Left lung (tissue), 10 donors: ENCODE measurements around the gene CXCL5. TPM values are rescaled to one million over a fixed set of nuclear protein-coding genes. Genes with fewer than 3 reads are reported as not detected.

ENCODE experiments used
- ATAC-seq: fragments of 200-7000 bp; cut with Tn5 transposase; one replicate; pipeline ENCODE4 v1.9.1; 2020; ENCODE audit warnings: moderate library complexity
- DNase-seq, 4 donors: peaks; one replicate each; pipeline ENCODE4 v3.0.0-alpha.2; 2013 to 2020
- H3K27ac ChIP-seq, 2 donors: fragments of 200-600 bp; sonication (generic) in 1 of 2; one replicate each; pipeline versions ENCODE4 v1.5.0 to v1.8.0; 2020 to 2021
- H3K27me3 ChIP-seq, 2 donors: fragments of 200-600 bp; sonication (generic) in 1 of 2; one replicate each; pipeline versions ENCODE4 v1.5.0 to v1.8.0; 2020 to 2021
- H3K36me3 ChIP-seq, 2 donors: fragments of 200-600 bp; sonication (generic) in 1 of 2; one replicate each; pipeline versions ENCODE4 v1.5.0 to v1.8.0; 2020 to 2021
- H3K4me1 ChIP-seq, 2 donors: fragments of 200-600 bp; one replicate each; pipeline ENCODE4 v1.8.0; 2021
- H3K4me3 ChIP-seq, 2 donors: fragments of 200-600 bp; sonication (generic) in 1 of 2; one replicate each; pipeline versions ENCODE4 v1.5.0 to v1.8.0; 2020 to 2021; ENCODE audit warnings: mild to moderate bottlenecking in 1 of 2
- H3K9me3 ChIP-seq, 2 donors: fragments of 200-600 bp; sonication (generic) in 1 of 2; one replicate each; pipeline versions ENCODE4 v1.5.0 to v1.8.0; 2020 to 2021
- intact Hi-C, 2 donors: fragments of 100-400 bp; cut with DNase I; formaldehyde crosslinking; loops; one replicate each; pipeline versions ENCODE4 v1.11.2 to v1.14.2; 2022
- polyA plus RNA-seq, 6 donors: library from polyadenylated mRNA; unstranded; fragments of 120-200 nt; gene quantifications; one replicate each; pipeline ENCODE4 v1.2.1, GENCODE V29; 2013; ENCODE audit not compliant: insufficient read length in 6 of 6
- total RNA-seq, 2 donors: library from RNA; stranded (reverse); fragmentation: NEBNext Ultra II Directional; extraction: Animal tissue kit (Norgen Biotek cat#: 25700); gene quantifications; one replicate each; pipeline ENCODE4 v1.2.1, GENCODE V29; 2021
- TF ChIP-seq, protein P1 (sequence below), 2 donors: fragments of 200-600 bp; sonication (generic) in 1 of 2; IDR thresholded peaks; one replicate each; pipeline versions ENCODE4 v1.5.0 to v1.8.0; 2021; ENCODE audit warnings: antibody characterized with exemption in 2 of 2
- donor health status: DM: no; HTN: yes; CAD: no.
- donor health status: DM: no; HTN: no; CAD: no.

The CXCL5 gene
- total and polyA plus RNA-seq, 8 donors, result 0.14 to 35.0 (median 0.26) TPM

DNA sequence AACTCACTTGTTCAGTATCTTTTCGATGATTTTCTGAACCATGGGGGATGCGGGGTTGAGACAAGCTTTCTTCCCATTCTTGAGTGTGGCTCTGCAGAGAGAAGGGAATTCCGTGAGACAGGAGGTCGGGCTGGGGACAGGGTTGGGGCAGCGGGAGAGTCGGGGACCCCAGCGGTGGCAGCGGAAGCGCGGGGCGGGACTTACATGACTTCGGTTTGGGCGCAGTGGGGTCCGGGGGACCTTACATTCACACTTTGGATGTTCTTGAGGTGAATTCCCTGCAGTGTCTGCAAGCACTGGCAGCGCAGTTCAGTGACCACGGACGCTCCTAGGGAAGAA is 39.6 kb upstream of the CXCL5 start:
- Histone ChIP-seq H3K27ac (peak overlapping the region; percentile 75 to 76), H3K9me3 (no peaks in the 10 kb centered on the region), H3K36me3 (no peaks in the 10 kb centered on the region), H3K4me1 (peaks cover 0 to 17% of the 10 kb centered on the region in 2 donors), H3K27me3 (no peaks in the 10 kb centered on the region), H3K4me3 (peak overlapping the region; percentile 50 to 65)
- ATAC-seq (peak; percentile 1), DNase-seq (peak in 1 of 4 donors; percentile 81)
- TF ChIP-seq, protein P1, sequence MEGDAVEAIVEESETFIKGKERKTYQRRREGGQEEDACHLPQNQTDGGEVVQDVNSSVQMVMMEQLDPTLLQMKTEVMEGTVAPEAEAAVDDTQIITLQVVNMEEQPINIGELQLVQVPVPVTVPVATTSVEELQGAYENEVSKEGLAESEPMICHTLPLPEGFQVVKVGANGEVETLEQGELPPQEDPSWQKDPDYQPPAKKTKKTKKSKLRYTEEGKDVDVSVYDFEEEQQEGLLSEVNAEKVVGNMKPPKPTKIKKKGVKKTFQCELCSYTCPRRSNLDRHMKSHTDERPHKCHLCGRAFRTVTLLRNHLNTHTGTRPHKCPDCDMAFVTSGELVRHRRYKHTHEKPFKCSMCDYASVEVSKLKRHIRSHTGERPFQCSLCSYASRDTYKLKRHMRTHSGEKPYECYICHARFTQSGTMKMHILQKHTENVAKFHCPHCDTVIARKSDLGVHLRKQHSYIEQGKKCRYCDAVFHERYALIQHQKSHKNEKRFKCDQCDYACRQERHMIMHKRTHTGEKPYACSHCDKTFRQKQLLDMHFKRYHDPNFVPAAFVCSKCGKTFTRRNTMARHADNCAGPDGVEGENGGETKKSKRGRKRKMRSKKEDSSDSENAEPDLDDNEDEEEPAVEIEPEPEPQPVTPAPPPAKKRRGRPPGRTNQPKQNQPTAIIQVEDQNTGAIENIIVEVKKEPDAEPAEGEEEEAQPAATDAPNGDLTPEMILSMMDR (IDR thresholded peaks at IDR 0.05), result no peak
- intact Hi-C loops, result no loop called here

DNA sequence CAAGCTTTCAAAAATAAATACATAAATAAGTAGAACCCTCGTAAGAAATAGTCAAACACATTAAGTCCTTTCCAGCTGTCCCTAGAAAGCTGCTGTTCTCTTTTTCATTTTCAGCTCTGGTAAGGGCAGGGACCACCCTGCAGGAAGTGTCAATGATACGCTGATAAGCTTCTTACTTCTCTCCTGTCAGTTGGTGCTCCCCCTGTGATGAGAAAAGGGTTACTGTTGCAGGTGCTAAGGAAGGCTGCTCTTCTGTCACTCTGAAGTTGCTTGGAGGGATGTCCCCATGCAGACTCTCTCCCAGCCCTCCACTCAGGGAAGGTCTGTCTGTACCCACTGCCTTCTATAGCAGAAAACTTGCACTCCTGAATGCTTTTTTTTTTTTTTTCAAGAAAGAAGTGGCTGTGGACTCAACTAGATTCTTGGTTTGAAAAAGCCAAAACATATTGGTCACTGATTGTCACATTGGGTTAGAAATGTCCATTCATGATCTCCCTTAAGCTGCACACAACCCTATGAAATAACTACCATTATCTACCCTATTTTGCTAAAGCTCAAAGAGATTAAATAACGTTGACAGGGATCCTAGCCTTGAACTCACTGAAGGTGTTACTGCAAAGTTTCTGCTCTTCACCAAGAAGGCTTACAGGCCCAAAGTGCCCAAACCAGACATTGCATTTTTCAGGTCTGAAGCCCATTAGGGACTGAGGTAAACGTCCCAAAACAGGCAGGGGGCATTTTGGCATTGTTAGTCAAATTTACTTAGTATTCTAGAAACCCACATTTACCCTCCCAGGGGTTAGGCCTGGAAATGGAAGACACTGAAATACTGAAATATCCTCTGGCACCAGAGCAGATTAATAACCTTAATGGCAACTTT is 38.8 kb upstream of the CXCL5 start:
- ATAC-seq (no peak), DNase-seq (no peak)
- peaks cover 0 to 11% of the 10 kb centered on the region in 2 donors for H3K4me1 ChIP-seq
- no peaks in the 10 kb centered on the region for H3K36me3 ChIP-seq
- TF ChIP-seq, protein P1 (IDR thresholded peaks at IDR 0.05), result no peak
- H3K27me3 ChIP-seq, result no peaks in the 10 kb centered on the region
- peak overlapping the region; percentile 50 to 65 for H3K4me3 ChIP-seq
- peak overlapping the region in 1 of 2 donors; percentile 75 for H3K27ac ChIP-seq
- no peaks in the 10 kb centered on the region for H3K9me3 ChIP-seq
- intact Hi-C loops, result no loop called here

DNA sequence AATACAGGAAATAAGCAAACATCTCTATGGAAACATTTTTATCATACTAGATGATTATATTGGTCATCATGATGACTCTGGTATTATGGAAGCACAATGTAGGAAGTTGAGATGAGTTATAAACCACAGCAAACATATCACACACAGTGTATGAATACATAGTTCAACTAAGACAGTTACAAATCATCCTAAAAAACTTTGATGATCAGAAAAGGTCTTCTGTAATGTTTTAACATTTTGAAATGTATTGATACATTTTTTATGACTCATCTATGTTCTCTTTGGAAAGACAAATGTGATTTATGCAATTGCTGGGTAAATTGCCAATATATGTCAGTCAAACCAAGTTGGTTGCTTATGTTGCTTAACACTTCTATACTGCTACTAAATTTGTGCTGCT is 35.3 kb upstream of the CXCL5 start:
- Histone ChIP-seq H3K36me3 (no peaks in the 10 kb centered on the region), H3K27ac (no peak overlapping the region), H3K9me3 (no peaks in the 10 kb centered on the region), H3K27me3 (no peaks in the 10 kb centered on the region), H3K4me3 (no peak overlapping the region), H3K4me1 (peaks cover 0 to 18% of the 10 kb centered on the region in 2 donors)
- DNase-seq, result no peak
- ATAC-seq, result no peak
- intact Hi-C loops, result no loop called here
- TF ChIP-seq, protein P1 (IDR thresholded peaks at IDR 0.05), result no peak

DNA sequence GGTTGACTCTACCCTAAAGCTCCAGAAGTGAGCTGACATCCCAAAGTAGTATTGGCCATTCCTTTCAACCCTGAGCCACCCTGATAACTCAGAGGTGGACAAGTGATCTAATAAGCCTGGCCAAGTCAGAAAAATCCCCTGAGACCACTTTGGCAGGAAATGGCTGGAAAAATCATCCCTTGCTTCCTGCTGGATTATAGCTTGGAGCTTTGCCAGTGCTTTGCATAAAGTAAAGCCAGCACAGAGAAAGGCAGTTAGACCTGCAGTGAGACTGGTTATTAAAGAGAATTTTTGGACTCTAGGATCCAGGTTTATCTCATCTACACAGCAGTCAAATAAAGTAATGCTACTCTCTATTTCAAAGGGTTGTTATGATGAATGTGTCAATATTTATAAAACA is 33.6 kb upstream of the CXCL5 start:
- TF ChIP-seq, protein P1 (IDR thresholded peaks at IDR 0.05), result no peak
- intact Hi-C loops, result no loop called here

DNA sequence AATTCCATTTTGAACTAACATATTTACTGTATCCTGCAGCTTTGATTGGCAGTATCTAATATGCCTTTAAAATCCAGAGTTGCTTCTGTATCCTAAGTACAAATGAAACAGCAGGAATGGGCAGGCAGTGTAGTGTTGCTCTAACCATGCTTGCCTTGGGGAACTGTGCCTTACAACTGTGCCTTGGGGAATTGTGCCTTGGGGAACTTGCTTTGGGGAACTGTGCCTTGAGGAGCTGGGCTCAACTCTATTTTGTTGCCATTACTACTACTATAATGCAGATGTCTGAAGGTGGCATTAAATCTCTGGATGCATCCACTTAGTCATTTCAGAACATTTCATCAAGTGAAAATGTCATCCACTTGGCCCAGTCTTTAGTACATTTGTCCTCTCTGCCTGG is 33.1 kb upstream of the CXCL5 start:
- ATAC-seq (no peak), DNase-seq (no peak)
- intact Hi-C loops, result no loop called here
- peaks cover 0 to 11% of the 10 kb centered on the region in 2 donors for H3K4me1 ChIP-seq
- TF ChIP-seq, protein P1 (IDR thresholded peaks at IDR 0.05), result no peak
- no peaks in the 10 kb centered on the region for H3K36me3 ChIP-seq
- no peak overlapping the region for H3K27ac ChIP-seq
- H3K27me3 ChIP-seq, result no peaks in the 10 kb centered on the region
- H3K4me3 ChIP-seq, result no peak overlapping the region
- H3K9me3 ChIP-seq, result no peaks in the 10 kb centered on the region

More for the DNA sequence above, 33.6 kb upstream of the CXCL5 start:
- H3K36me3 ChIP-seq, result no peaks in the 10 kb centered on the region
- no peak overlapping the region for H3K27ac ChIP-seq
- H3K4me1 ChIP-seq, result peaks cover 0 to 11% of the 10 kb centered on the region in 2 donors
- no peak for DNase-seq
- H3K27me3 ChIP-seq, result no peaks in the 10 kb centered on the region
- no peak for ATAC-seq
- no peaks in the 10 kb centered on the region for H3K9me3 ChIP-seq
- no peak overlapping the region for H3K4me3 ChIP-seq
